Anterior cingulate cortex (tissue), 58 donors: ENCODE data around the gene CCDC106.

Experiments
- DNase-seq, 58 donors: peaks; one replicate each; lab custom pipeline; 2025; lab: John Stamatoyannopoulos, UW

CCDC106 gene

DNA sequence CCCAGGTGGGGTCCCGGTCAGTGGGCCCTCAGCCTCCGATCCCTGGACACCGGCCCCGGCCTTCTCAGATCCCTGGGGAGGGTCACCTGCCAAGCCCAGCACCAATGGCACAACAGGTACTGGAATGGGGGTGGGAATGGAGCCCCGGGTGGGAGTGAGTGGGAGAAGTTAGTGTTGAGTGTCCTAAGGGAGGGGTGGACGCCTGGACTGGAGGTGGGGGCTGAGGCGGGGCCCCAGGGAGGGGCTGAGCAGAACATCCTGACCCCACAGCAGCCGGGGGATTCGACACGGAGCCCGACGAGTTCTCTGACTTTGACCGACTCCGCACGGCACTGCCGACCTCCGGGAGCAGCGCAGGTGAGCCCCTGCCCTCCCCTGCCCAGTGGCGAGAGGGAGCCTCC lies 44.7 kb downstream of the CCDC106 start:
- DNase-seq, result no peak

DNA sequence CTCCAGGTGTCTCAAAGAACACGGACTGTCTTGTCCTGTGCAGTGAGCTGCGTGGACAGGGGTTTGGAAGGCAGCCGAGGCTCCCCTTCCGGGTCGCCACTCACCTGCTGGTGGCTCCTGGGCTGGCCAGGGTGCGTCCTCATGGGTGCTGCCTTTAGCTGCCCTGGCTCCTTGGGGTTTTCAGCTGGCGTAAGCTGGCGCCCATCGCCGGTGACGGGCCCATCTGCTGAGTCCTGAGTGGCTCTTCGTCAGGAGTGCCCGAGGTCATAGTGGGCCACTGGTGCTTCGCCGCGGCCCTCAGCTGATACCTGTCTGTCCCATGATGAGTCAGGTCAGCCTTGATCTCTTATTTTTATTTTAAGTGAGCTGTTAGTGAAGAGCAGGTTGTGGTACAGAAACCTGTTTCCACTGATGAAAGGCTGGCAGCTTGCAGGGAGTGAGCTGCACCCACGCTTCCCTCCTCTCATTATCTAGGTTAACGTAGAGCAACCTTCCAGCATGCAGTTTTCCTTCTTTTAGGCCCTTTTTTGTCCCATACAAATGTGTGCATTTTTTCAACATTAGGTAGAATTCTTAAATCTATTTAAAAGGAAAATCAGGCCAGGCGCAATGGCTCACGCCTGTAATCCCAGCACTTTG lies 45.4 kb downstream of the CCDC106 start:
- DNase-seq, result peak in 1 of 58 donors; percentile 49

DNA sequence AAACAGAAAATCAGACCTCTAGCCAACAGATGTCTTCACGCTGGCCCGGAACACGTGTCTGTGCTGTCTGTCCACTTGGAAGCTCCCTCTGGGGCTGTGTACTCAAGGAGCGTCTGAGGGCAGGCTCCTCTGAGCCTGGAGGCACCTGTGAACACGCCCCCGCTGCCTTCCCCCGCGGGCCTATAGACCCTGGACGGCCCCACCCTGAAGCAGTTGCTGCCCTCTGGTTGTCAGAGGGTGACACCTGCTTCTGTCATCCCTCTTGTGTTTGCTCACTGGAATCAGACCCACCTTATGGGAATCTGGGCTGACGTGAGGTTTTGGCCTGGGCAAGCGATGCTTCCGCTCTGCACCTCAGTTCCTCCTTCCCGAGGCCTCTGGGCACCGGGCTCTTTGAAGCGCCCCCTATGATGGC lies 46.2 kb downstream of the CCDC106 start:
- DNase-seq, result no peak

DNA sequence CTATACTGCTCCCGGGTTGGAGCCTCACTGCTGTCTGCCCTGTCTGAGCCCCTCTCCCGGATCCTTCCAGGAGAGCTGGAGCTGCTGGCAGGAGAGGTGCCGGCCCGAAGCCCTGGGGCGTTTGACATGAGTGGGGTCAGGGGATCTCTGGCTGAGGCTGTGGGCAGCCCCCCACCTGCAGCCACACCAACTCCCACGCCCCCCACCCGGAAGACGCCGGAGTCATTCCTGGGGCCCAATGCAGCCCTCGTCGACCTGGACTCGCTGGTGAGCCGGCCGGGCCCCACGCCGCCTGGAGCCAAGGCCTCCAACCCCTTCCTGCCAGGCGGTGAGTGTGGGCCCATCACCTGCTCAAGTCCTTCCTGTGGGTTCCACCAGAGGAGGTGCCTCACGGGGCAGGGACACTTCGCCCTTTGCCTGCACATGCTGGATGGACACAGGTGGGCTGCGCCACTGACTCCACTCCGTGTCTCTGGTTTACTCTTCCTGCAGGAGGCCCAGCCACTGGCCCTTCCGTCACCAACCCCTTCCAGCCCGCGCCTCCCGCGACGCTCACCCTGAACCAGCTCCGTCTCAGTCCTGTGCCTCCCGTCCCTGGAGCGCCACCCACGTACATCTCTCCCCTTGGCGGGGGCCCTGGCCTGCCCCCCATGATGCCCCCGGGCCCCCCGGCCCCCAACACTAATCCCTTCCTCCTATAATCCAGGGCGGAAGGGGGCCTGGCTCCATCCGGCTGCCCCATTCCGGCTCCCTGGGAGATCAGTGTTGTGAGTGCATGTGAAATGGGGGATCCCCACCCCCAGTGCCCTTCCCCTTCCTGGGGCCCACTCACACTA lies 46.9 kb downstream of the CCDC106 start:
- DNase-seq, result no peak

DNA sequence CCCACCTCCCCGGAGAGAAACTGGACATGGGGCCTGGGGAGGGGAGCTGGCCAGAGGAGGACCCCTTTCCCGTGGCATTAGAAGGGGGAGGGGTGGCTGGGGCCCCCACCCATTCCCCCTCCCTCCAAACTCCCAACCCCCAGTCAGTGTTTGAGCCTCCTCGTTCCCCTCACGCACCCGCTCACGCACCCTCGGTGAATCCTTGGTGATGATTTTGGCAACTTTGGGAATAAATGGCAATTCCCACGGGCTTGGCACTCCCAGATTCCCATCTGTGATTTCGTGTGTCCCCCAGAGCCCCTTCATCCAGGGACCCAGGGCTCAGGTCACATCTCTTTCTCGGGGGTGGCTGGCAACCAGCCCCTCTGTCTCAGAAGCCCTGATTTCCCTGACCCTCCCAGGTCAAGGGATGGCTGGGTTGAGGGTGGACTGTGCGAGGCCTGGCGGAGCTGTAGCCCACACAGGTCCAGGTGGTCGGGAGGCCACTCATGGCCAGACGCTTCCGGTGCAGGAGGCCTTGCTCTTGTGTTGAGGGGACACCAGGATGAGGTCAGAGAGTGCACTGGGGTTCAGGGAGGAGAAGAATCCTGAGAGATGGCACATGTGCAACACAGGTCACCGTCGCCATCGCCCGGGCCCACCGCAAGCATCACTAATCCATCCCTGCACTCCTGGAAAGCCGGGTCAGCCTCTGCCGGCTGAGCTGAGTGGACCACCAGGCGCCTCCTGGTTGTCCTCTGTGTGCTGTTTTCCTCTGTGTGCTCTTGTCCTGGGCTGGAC lies 47.7 kb downstream of the CCDC106 start:
- DNase-seq, result no peak

DNA sequence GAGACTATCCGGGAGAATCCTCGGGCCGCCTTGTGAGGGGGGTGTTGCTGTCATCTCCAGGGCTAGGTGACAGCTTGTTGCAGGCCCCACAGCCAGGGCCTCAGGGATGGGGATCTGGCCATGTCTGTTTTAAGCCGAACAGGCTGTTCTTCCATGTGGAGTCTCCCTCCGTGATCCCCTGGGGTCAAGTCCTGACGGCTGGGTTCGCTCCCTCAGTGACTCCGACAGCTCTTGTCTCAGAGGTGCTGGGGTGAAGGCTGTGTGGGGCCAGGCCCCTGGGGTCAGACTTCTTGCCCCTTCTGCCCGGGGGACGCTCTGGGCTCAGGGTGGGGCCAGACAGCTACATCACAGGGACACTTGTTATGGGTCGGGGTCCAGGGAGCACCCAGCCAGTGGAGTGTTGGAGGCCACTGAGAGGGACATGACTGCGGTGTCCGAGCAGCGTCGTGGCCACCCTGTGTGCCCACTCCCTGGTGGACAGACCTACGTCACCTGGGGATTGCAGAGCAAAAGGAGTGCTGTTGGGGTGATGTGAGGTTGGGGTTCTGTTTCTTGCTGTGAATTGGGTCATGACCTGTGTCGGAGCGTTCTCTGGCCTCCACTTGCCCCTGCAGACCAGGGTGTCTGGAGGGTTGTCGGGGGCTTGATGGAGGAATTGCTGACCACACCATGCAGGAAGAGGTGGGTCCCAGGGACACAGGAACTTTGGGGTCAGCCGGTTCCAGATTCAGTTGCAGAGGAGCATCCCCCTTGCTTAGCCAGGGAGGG lies 48.5 kb downstream of the CCDC106 start:
- no peak for DNase-seq

DNA sequence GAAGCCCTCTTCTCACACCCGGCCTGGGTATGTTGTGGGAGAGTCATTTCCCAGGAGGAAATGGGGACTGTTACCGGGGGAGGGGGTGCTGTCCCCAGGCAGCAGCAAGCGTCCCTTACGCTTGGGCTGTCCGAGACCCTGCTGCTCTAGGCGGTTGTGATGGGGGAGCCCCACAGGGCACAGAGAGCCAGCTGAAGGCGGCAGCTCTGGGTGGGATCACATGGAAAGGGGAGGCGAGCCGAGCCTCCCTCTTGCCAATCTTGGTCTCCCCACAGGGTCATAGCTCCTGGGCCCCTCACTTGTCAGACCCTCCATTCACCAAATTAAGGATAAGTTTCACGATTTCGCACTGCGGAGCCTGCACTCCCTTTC lies 49.0 kb downstream of the CCDC106 start:
- DNase-seq, result no peak

DNA sequence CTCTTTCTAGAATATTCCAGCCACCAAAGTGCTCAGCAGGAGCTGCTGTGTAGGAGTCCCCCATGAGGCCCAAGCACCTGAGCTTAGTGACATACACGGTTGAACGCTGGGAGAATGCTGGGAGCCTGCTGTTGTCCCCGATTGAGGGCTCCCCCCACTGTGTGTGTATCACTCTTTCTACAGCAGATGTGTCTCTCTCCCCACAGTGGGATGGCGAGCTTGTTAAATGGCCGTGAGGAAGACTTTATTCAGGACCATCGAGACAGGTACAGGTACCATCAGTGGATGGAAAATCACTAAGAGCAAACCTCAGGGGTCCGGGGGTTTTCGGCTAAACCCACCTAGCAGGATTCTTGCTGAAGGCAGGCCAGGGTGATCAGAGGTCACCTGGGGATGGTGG lies 49.7 kb downstream of the CCDC106 start:
- DNase-seq, result no peak

DNA sequence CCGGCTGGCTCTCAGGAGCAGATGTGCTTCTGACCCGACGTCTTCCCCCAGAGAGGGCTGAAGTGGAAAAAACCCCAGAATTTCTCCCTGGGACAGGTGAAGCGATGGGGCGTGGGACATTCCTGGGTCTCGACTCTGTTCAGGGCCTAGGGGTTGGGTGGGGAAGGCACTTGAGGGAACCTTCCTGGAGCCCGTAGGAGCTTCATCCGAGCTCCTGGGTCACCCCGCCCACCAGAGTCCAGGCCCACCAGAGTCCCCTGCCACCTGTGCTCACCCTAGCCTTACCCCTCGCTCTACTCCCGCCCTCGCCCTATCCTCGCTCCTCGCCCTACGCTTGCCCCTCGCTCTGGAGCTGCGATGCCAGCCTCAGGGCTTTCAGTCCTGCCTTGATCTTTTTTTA lies 50.2 kb downstream of the CCDC106 start:
- DNase-seq, result no peak

DNA sequence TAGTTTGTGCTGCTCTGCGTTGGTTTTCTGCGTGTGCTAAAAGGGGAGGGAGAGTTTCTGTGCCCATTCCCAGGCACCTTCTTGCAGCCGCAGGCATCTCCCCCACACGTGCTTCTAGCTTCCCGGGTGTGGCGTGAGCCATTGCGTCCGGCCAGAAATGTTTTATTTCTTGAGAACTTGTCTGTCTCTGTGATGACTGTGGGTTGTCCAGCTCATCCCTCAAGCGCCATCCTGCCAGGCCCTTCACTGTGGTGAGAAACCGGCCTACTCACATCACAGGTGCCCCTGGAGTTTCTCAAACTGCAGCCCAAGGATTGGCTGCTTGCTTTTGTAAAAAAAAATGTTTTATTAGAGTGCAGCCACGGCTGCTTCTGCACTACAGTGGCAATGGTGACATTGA lies 51.2 kb downstream of the CCDC106 start:
- DNase-seq, result peak in 3 of 58 donors; percentile 12 to 25 (median 16)

DNA sequence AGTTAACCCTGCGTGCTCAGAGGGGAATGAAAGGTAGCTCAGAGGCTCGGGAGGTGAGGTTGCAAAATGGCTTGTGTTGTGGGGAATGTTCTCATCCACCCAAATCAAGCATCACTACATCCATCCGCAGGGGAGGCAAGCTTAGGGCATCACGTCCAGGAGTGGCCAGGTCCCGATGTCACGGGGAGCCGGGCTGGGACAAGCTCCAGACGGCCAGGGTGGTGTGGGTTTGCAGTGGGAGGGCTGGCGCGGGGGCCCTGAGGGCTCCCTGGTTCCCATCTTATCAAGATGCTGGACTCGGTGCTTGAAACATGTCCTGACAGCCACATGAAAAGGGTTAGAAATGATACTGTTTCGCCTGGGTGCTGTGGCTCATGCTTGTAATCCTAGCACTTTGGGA lies 52.8 kb downstream of the CCDC106 start:
- DNase-seq, result no peak

DNA sequence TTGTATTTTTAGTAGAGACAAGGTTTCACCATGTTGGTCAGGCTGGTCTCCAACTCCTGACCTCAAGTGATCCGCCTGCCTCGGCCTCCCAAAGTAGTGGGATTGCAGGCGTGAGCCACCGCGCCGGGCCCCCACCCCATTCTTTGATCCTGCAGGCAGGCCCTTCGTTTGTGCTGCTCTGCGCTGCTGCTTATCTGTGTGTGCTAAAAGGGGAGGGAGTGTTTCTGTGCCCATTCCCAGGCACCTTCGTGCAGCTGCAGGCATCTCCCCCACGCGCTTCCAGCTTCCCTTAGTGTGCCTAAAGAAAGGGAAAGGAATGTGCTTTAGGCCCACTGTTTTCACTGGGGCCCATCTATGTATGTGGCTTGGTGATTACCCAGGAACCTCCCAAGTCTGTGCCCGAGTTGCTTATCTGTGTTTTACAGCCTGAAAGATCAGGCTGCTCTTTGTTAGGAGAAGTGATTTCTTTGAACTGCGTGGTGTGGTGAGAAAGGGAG lies 54.2 kb downstream of the CCDC106 start:
- no peak for DNase-seq
